GM12892 (cell line): ENCODE measurements around the gene KLB.

ENCODE experiments used
- POLR2A ChIP-seq: IDR thresholded peaks from 2 replicates; pipeline ENCODE4 v1.6.1; 2011; ENCODE audit warnings: low read depth, low read length, control low read depth
- POLR2AphosphoS5 ChIP-seq: IDR thresholded peaks from 2 replicates; pipeline ENCODE4 v1.6.1; 2011; ENCODE audit warnings: low read depth, low read length, control low read depth
- TAF1 ChIP-seq: IDR thresholded peaks from 2 replicates; pipeline ENCODE4 v1.6.1; 2011; ENCODE audit warnings: low read depth, mild to moderate bottlenecking, control low read depth, low read length, borderline replicate concordance

DNA sequence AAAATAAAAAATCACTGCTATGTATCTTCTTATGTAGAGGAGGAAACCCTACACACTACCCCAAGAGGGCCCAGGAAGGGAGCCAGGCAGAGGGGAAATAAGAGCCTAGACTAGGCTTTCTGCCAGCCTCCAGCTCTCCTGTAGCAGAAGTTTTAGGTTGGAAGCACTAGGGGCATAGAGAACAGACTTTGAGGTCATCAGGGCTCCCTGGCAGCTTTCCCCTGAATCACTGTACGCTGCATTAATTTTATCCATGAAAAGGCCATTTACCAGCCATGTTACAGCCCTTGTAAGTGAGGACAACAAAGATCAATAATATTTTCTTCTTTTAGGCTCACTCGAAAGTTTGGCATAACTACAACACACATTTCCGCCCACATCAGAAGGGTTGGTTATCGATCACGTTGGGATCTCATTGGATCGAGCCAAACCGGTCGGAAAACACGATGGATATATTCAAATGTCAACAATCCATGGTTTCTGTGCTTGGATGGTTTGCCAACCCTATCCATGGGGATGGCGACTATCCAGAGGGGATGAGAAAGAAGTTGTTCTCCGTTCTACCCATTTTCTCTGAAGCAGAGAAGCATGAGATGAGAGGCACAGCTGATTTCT, 27.3 kb downstream of the KLB start:
- TF ChIP-seq POLR2A (no peak), POLR2AphosphoS5 (no peak), TAF1 (no peak)
